Activated CD8-positive, alpha-beta memory T cell treated with anti-CD3 and anti-CD28 coated beads, Interleukin-2, amount 10 ng/mL, durations not matched to agents 7 days and 5 days (primary cell): ENCODE measurements around the gene KIF16B. TPM values are rescaled to one million over a fixed set of nuclear protein-coding genes. Genes with fewer than 3 reads are reported as not detected.

Experiments used
- ATAC-seq: fragments of 150-1000 bp; cut with Tn5 transposase; one replicate; pipeline ENCODE4 v1.10.0; 2021; ENCODE audit warnings: moderate library complexity
- CTCF ChIA-PET: fragments of 350-600 bp; sonication (Branson Sonifier 250); formaldehyde crosslinking; loops from one replicate; lab custom pipeline; 2021; ENCODE audit warnings: antibody characterized with exemption; lab: Charles Lee
- DNase-seq: peaks from one replicate; pipeline ENCODE4 v3.0.0-alpha.2; 2020
- H3K27ac Mint-ChIP-seq: one replicate; pipeline ENCODE4 v1.8.0; 2021; ENCODE audit warnings: mild to moderate bottlenecking, mixed read lengths
- H3K27me3 Mint-ChIP-seq: one replicate; pipeline ENCODE4 v1.8.0; 2021; ENCODE audit warnings: mixed read lengths
- H3K36me3 Mint-ChIP-seq: one replicate; pipeline ENCODE4 v1.8.0; 2021; ENCODE audit warnings: mild to moderate bottlenecking, mixed read lengths
- H3K4me1 Mint-ChIP-seq: one replicate; pipeline ENCODE4 v1.8.0; 2021; ENCODE audit warnings: mixed read lengths
- H3K4me3 Mint-ChIP-seq: one replicate; pipeline ENCODE4 v1.8.0; 2021; ENCODE audit warnings: mild to moderate bottlenecking, moderate library complexity, mixed read lengths
- H3K9me3 Mint-ChIP-seq: one replicate; pipeline ENCODE4 v1.8.0; 2022; ENCODE audit warnings: low read depth, mixed read lengths
- total RNA-seq, 2 experiments: library from RNA; stranded (reverse); gene quantifications; one replicate each; pipeline ENCODE4 v1.2.3, GENCODE V29; 2021

Gene KIF16B
- total RNA-seq, 2 experiments from 2014 or later, result 3.0 to 4.1 TPM

GRCh38 chr20:16488086-16488485 lies 85.2 kb downstream of the KIF16B start:
- DNase-seq (no peak), ATAC-seq (no peak)
- Mint-ChIP-seq H3K27me3 (no peaks in the 10 kb centered on the region), H3K36me3 (no peaks in the 10 kb centered on the region), H3K4me3 (no peak overlapping the region), H3K4me1 (no peaks in the 10 kb centered on the region), H3K9me3 (no peaks in the 10 kb centered on the region), H3K27ac (no peak overlapping the region)
- CTCF ChIA-PET, result no interaction called here

GRCh38 chr20:16486532-16486931 lies 86.7 kb downstream of the KIF16B start:
- CTCF ChIA-PET, result no interaction called here

GRCh38 chr20:16485401-16485800 lies 87.8 kb downstream of the KIF16B start:
- Mint-ChIP-seq H3K9me3 (no peaks in the 10 kb centered on the region), H3K27ac (no peak overlapping the region), H3K36me3 (no peaks in the 10 kb centered on the region), H3K27me3 (no peaks in the 10 kb centered on the region), H3K4me1 (no peaks in the 10 kb centered on the region), H3K4me3 (no peak overlapping the region)
- CTCF ChIA-PET, result no interaction called here
- no peak for ATAC-seq
- no peak for DNase-seq

More at GRCh38 chr20:16486532-16486931, 86.7 kb downstream of the KIF16B start:
- H3K9me3 Mint-ChIP-seq, result no peaks in the 10 kb centered on the region
- no peaks in the 10 kb centered on the region for H3K27me3 Mint-ChIP-seq
- no peaks in the 10 kb centered on the region for H3K4me1 Mint-ChIP-seq
- H3K4me3 Mint-ChIP-seq, result no peak overlapping the region
- no peaks in the 10 kb centered on the region for H3K36me3 Mint-ChIP-seq
- H3K27ac Mint-ChIP-seq, result no peak overlapping the region
- ATAC-seq (no peak), DNase-seq (no peak)

- Mint-ChIP-seq H3K27ac (no peak overlapping the region), H3K27me3 (no peaks in the 10 kb centered on the region), H3K4me3 (no peak overlapping the region), H3K4me1 (no peaks in the 10 kb centered on the region), H3K36me3 (no peaks in the 10 kb centered on the region), H3K9me3 (no peaks in the 10 kb centered on the region)
- no peak for ATAC-seq
- CTCF ChIA-PET, result no interaction called here
- no peak for DNase-seq
Observed at GRCh38 chr20:16483024-16483423, 90.2 kb downstream of the KIF16B start.

GRCh38 chr20:16481977-16482376 lies 91.3 kb downstream of the KIF16B start:
- CTCF ChIA-PET, result no interaction called here
- H3K4me1 Mint-ChIP-seq, result no peaks in the 10 kb centered on the region
- H3K36me3 Mint-ChIP-seq, result no peaks in the 10 kb centered on the region
- no peak overlapping the region for H3K27ac Mint-ChIP-seq
- H3K9me3 Mint-ChIP-seq, result no peaks in the 10 kb centered on the region
- DNase-seq, result no peak
- no peak for ATAC-seq
- no peaks in the 10 kb centered on the region for H3K27me3 Mint-ChIP-seq
- no peak overlapping the region for H3K4me3 Mint-ChIP-seq

GRCh38 chr20:16479666-16480065 lies 93.6 kb downstream of the KIF16B start:
- Mint-ChIP-seq H3K36me3 (no peaks in the 10 kb centered on the region), H3K27me3 (no peaks in the 10 kb centered on the region)
- CTCF ChIA-PET, result no interaction called here

GRCh38 chr20:16477632-16478031 lies 95.6 kb downstream of the KIF16B start:
- H3K27ac Mint-ChIP-seq, result no peak overlapping the region
- CTCF ChIA-PET, result no interaction called here
- no peak overlapping the region for H3K4me3 Mint-ChIP-seq
- no peaks in the 10 kb centered on the region for H3K27me3 Mint-ChIP-seq
- H3K4me1 Mint-ChIP-seq, result no peaks in the 10 kb centered on the region
- ATAC-seq (no peak), DNase-seq (no peak)
- H3K36me3 Mint-ChIP-seq, result no peaks in the 10 kb centered on the region
- H3K9me3 Mint-ChIP-seq, result no peaks in the 10 kb centered on the region

More at GRCh38 chr20:16479666-16480065, 93.6 kb downstream of the KIF16B start:
- DNase-seq (no peak), ATAC-seq (no peak)
- H3K9me3 Mint-ChIP-seq, result no peaks in the 10 kb centered on the region
- H3K4me1 Mint-ChIP-seq, result no peaks in the 10 kb centered on the region
- no peak overlapping the region for H3K4me3 Mint-ChIP-seq
- no peak overlapping the region for H3K27ac Mint-ChIP-seq

- Mint-ChIP-seq H3K9me3 (no peaks in the 10 kb centered on the region), H3K36me3 (no peaks in the 10 kb centered on the region), H3K27me3 (no peaks in the 10 kb centered on the region), H3K4me1 (no peaks in the 10 kb centered on the region), H3K27ac (no peak overlapping the region), H3K4me3 (no peak overlapping the region)
- ATAC-seq, result no peak
- no peak for DNase-seq
- CTCF ChIA-PET, result interaction anchor here (0.8 to 2.1 kb wide), 3 partner anchors 10 to 58 kb away, joined by 3 to 4 read pairs (median 3); no protein-coding TSS in a partner anchor
Observed at GRCh38 chr20:16476032-16476431, 97.2 kb downstream of the KIF16B start.

GRCh38 chr20:16475225-16475624 lies 98.0 kb downstream of the KIF16B start:
- CTCF ChIA-PET, result interaction anchor here (0.8 to 2.1 kb wide), 3 partner anchors 9 to 59 kb away, joined by 3 to 4 read pairs (median 3); no protein-coding TSS in a partner anchor
- ATAC-seq (no peak), DNase-seq (no peak)
- Mint-ChIP-seq H3K4me3 (no peak overlapping the region), H3K27me3 (no peaks in the 10 kb centered on the region), H3K27ac (no peak overlapping the region), H3K36me3 (no peaks in the 10 kb centered on the region), H3K9me3 (no peaks in the 10 kb centered on the region), H3K4me1 (no peaks in the 10 kb centered on the region)

GRCh38 chr20:16474363-16474762 lies 98.9 kb downstream of the KIF16B start:
- Mint-ChIP-seq H3K27ac (no peak overlapping the region), H3K9me3 (no peaks in the 10 kb centered on the region), H3K4me1 (no peaks in the 10 kb centered on the region), H3K27me3 (no peaks in the 10 kb centered on the region), H3K36me3 (no peaks in the 10 kb centered on the region), H3K4me3 (no peak overlapping the region)
- ATAC-seq (no peak), DNase-seq (no peak)
- CTCF ChIA-PET, result no interaction called here

- no peak overlapping the region for H3K4me3 Mint-ChIP-seq
- DNase-seq, result no peak
- no peaks in the 10 kb centered on the region for H3K36me3 Mint-ChIP-seq
- no peaks in the 10 kb centered on the region for H3K4me1 Mint-ChIP-seq
- CTCF ChIA-PET, result no interaction called here
- H3K9me3 Mint-ChIP-seq, result no peaks in the 10 kb centered on the region
- no peaks in the 10 kb centered on the region for H3K27me3 Mint-ChIP-seq
- no peak overlapping the region for H3K27ac Mint-ChIP-seq
- no peak for ATAC-seq
Observed at GRCh38 chr20:16472045-16472872, 101.0 kb downstream of the KIF16B start.

- H3K36me3 Mint-ChIP-seq, result peaks cover 1% of the 10 kb centered on the region
- DNase-seq (no peak), ATAC-seq (no peak)
- peaks cover 2% of the 10 kb centered on the region for H3K9me3 Mint-ChIP-seq
- CTCF ChIA-PET, result no interaction called here
- H3K4me3 Mint-ChIP-seq, result no peak overlapping the region
- no peak overlapping the region for H3K27ac Mint-ChIP-seq
- no peaks in the 10 kb centered on the region for H3K4me1 Mint-ChIP-seq
- no peaks in the 10 kb centered on the region for H3K27me3 Mint-ChIP-seq
Observed at GRCh38 chr20:16469395-16469905, 103.8 kb downstream of the KIF16B start.

GRCh38 chr20:16462711-16463110 lies 110.5 kb downstream of the KIF16B start:
- no peaks in the 10 kb centered on the region for H3K4me1 Mint-ChIP-seq
- H3K4me3 Mint-ChIP-seq, result no peak overlapping the region

More at GRCh38 chr20:16462711-16463110, 110.5 kb downstream of the KIF16B start:
- no peaks in the 10 kb centered on the region for H3K27me3 Mint-ChIP-seq
- H3K9me3 Mint-ChIP-seq, result peaks cover 4% of the 10 kb centered on the region
- DNase-seq, result no peak
- no peak overlapping the region for H3K27ac Mint-ChIP-seq
- no peak for ATAC-seq
- peaks cover 1% of the 10 kb centered on the region for H3K36me3 Mint-ChIP-seq
- CTCF ChIA-PET, result no interaction called here
